A549 (cell line): Measurements from ENCODE around the gene SERTAD2. TPM values are rescaled to one million over a fixed set of nuclear protein-coding genes. Genes with fewer than 3 reads are reported as not detected.

Experiments
- ATAC-seq, 2 experiments: fragments of 200-7000 bp in 1 of 2; fragments of >200 bp in 1 of 2; cut with Nextera tagmentation in 1 of 2; cut with Tn5 transposase in 1 of 2; 3 replicates each; pipeline versions ENCODE4 v1.8.0 to v1.9.1; 2018 to 2020; ENCODE audit warnings: mild to moderate bottlenecking in 1 of 2, moderate library complexity in 1 of 2
- CTCF ChIA-PET: fragments of 300-600 bp; sonication (Branson Sonifier 250); formaldehyde crosslinking; extraction: SDS; loops from one replicate; lab custom pipeline; 2021; ENCODE audit warnings: antibody characterized with exemption, inconsistent platforms; lab: Yijun Ruan, JAX
- POLR2A ChIA-PET: fragments of 350-600 bp; formaldehyde crosslinking; extraction: SDS; loops from one replicate; lab custom pipeline; 2021; ENCODE audit warnings: antibody characterized with exemption, inconsistent platforms; lab: Yijun Ruan, JAX
- DNase-seq, 2 experiments: peaks; one replicate each; pipeline versions ENCODE4 v3.0.0 to v3.0.0-alpha.2; 2011 to 2016; ENCODE audit warnings: low read depth in 1 of 2, low spot score in 1 of 2
- FAIRE-seq: peaks from 2 replicates; lab custom pipeline; 2011; peaks lifted over from hg19 to GRCh38; lab: Jason Lieb, UNC
- H3K27ac ChIP-seq, 2 experiments: fragments of >200 bp; sonication (Bioruptor Twin); formaldehyde crosslinking; 3 replicates each; pipeline ENCODE4 v1.5.1; 2016 to 2017
- H3K4me1 ChIP-seq: fragments of >200 bp; sonication (Bioruptor Twin); formaldehyde crosslinking; 3 replicates; pipeline ENCODE4 v1.6.1; 2016
- H3K4me2 ChIP-seq: fragments of >200 bp; sonication (Bioruptor Twin); formaldehyde crosslinking; 3 replicates; pipeline ENCODE4 v1.6.1; 2016
- H3K4me3 ChIP-seq: fragments of >200 bp; sonication (Bioruptor Twin); formaldehyde crosslinking; 3 replicates; pipeline ENCODE4 v1.5.1; 2016
- H3K9me3 ChIP-seq: fragments of >200 bp; sonication (Bioruptor Twin); formaldehyde crosslinking; 3 replicates; pipeline ENCODE4 v1.6.1; 2016
- BHLHE40 ChIP-seq: IDR thresholded peaks from 2 replicates; pipeline ENCODE4 v1.6.1; 2012; ENCODE audit warnings: low read depth, low read length, inconsistent platforms
- CBX2 ChIP-seq: fragments of 200-600 bp; sonication (generic); IDR thresholded peaks from 2 replicates; pipeline ENCODE4 v1.6.1; 2016; ENCODE audit warnings: low read depth, mild to moderate bottlenecking, borderline replicate concordance
- CHD4 ChIP-seq: fragments of 200-600 bp; sonication (generic); IDR thresholded peaks from 2 replicates; pipeline ENCODE4 v1.6.1; 2016; ENCODE audit warnings: antibody characterized with exemption, mild to moderate bottlenecking, borderline replicate concordance
- EHMT2 ChIP-seq: fragments of 200-600 bp; sonication (generic); IDR thresholded peaks from 2 replicates; pipeline ENCODE4 v1.6.1; 2016; ENCODE audit warnings: antibody characterized with exemption, low read depth, mild to moderate bottlenecking, moderate library complexity
- ESRRA ChIP-seq: fragments of 150-350 bp; IDR thresholded peaks from 2 replicates; pipeline ENCODE4 v1.6.1; 2014; ENCODE audit warnings: mild to moderate bottlenecking, low read length, borderline replicate concordance
- FOSB ChIP-seq: fragments of 250-450 bp; sonication (Bioruptor Pico); IDR thresholded peaks from 2 replicates; pipeline ENCODE4 v1.5.0; 2020; ENCODE audit warnings: mild to moderate bottlenecking, moderate library complexity
- FOSL2 ChIP-seq, 2 experiments: fragments of 450-650 bp in 1 of 2; fragments of >200 bp in 1 of 2; sonication (Bioruptor Twin) in 1 of 2; formaldehyde crosslinking; IDR thresholded peaks; 2 replicates each; pipeline versions ENCODE4 v1.5.0 to v1.6.1; 2016 to 2020; ENCODE audit warnings: mild to moderate bottlenecking in 1 of 2, moderate library complexity in 1 of 2
- HEYL ChIP-seq: fragments of 250-450 bp; sonication (Bioruptor Pico); IDR thresholded peaks from 2 replicates; pipeline ENCODE4 v1.8.0; 2021; ENCODE audit warnings: mild to moderate bottlenecking, moderate library complexity
- HOXB5 ChIP-seq: fragments of 250-450 bp; sonication (Bioruptor Pico); IDR thresholded peaks from 2 replicates; pipeline ENCODE4 v1.5.0; 2020; ENCODE audit warnings: mild to moderate bottlenecking, moderate library complexity
- KDM1A ChIP-seq: fragments of 200-600 bp; sonication (generic); IDR thresholded peaks from 2 replicates; pipeline ENCODE4 v1.6.1; 2016; ENCODE audit warnings: low read depth, mild to moderate bottlenecking
- MAFK ChIP-seq: fragments of 450-650 bp; IDR thresholded peaks from 2 replicates; pipeline ENCODE4 v1.6.1; 2014; ENCODE audit not compliant: partially characterized antibody
- RARB ChIP-seq: fragments of 250-450 bp; sonication (Bioruptor Pico); IDR thresholded peaks from 2 replicates; pipeline ENCODE4 v1.8.0; 2021; ENCODE audit warnings: mild to moderate bottlenecking, moderate library complexity
- REST ChIP-seq: fragments of 200-600 bp; sonication (generic); IDR thresholded peaks from 2 replicates; pipeline ENCODE4 v1.6.1; 2016; ENCODE audit warnings: antibody characterized with exemption, mild to moderate bottlenecking, moderate library complexity
- TP53 ChIP-seq: fragments of 250-450 bp; sonication (Bioruptor Pico); IDR thresholded peaks from 2 replicates; pipeline ENCODE4 v1.5.0; 2021; ENCODE audit warnings: mild to moderate bottlenecking, moderate library complexity
- ZFP36 ChIP-seq: fragments of 450-650 bp; IDR thresholded peaks from 2 replicates; pipeline ENCODE4 v1.6.1; 2014; ENCODE audit warnings: borderline replicate concordance; ENCODE audit not compliant: partially characterized antibody
- ZSCAN20 ChIP-seq: fragments of 250-450 bp; sonication (Bioruptor Pico); IDR thresholded peaks from 2 replicates; pipeline ENCODE4 v1.8.0; 2022; ENCODE audit warnings: mild to moderate bottlenecking, moderate library complexity
- WGBS: methylation state at CpG from one replicate; pipeline ENCODE4 v1.1.6; 2017; ENCODE audit errors: missing lambda C conversion rate; 5-methylcytosine and 5-hydroxymethylcytosine counted together
- polyA plus RNA-seq, 4 experiments: library from polyadenylated mRNA; depleted of rRNA in 3 of 4; stranded (reverse); fragments of >200 nt; fragmentation: RNase III in 1 of 4; extraction: RNeasy Plus Mini Kit Qiagen cat#74134 plus additional on column Dnase treatment in 1 of 4; gene quantifications; 2 replicates in 3 of 4; 3 replicates in 1 of 4; pipeline ENCODE4 v1.2.3, GENCODE V29; 2011 to 2017
- TF ChIP-seq, protein P1 (sequence below): fragments of 150-350 bp; IDR thresholded peaks from 2 replicates; pipeline ENCODE4 v1.6.1; 2014; ENCODE audit warnings: low read depth, mild to moderate bottlenecking, low read length
- TF ChIP-seq, protein P2 (sequence below): fragments of 450-650 bp; IDR thresholded peaks from 2 replicates; pipeline ENCODE4 v1.6.1; 2014; ENCODE audit warnings: antibody characterized with exemption
- TF ChIP-seq, protein P3 (sequence below): fragments of >200 bp; sonication (Bioruptor Twin); formaldehyde crosslinking; IDR thresholded peaks from 3 replicates; pipeline ENCODE4 v1.6.1; 2016
- TF ChIP-seq, protein P4 (sequence below): IDR thresholded peaks from 2 replicates; pipeline ENCODE4 v1.6.1; 2012

SERTAD2 gene
- polyA plus RNA-seq, 2 of the 4 experiments (the other 2 are of a cell fraction), result 11.8 TPM

GRCh38 chr2:64629329-64629781 is 24.4 kb downstream of the SERTAD2 start:
- POLR2A ChIA-PET, result interaction anchor here (2.2 kb wide), 1 partner anchor 25 kb away, joined by 8 read pairs; the partner anchor contains the start of gene SERTAD2

GRCh38 chr2:64627860-64628841 is 25.6 kb downstream of the SERTAD2 start:
- no peak for FAIRE-seq
- CTCF ChIA-PET, result interaction anchor here (0.5 to 6.0 kb wide), 16 partner anchors 9 to 298 kb away, joined by 3 to 49 read pairs (median 4); partner anchors contain the start of gene AFTPH

More at GRCh38 chr2:64629329-64629781, 24.4 kb downstream of the SERTAD2 start:
- no peak for FAIRE-seq
- Histone ChIP-seq H3K4me2 (no peak overlapping the region), H3K4me1 (no peaks in the 10 kb centered on the region), H3K9me3 (no peaks in the 10 kb centered on the region), H3K4me3 (no peak overlapping the region), H3K27ac (no peak overlapping the region)
- DNase-seq, result no peak
- CTCF ChIA-PET, result interaction anchor here (0.6 to 6.0 kb wide), 13 partner anchors 8 to 299 kb away, joined by 3 to 49 read pairs (median 5); no protein-coding TSS in a partner anchor
- WGBS, result 91% methylated on average over 10 of the region's 10 CpGs
- TF ChIP-seq ESRRA, result no peak
- no peak for TF ChIP-seq MAFK
- TF ChIP-seq HOXB5 (CRISPR knock-in tag), result no peak
- TF ChIP-seq, protein P1, sequence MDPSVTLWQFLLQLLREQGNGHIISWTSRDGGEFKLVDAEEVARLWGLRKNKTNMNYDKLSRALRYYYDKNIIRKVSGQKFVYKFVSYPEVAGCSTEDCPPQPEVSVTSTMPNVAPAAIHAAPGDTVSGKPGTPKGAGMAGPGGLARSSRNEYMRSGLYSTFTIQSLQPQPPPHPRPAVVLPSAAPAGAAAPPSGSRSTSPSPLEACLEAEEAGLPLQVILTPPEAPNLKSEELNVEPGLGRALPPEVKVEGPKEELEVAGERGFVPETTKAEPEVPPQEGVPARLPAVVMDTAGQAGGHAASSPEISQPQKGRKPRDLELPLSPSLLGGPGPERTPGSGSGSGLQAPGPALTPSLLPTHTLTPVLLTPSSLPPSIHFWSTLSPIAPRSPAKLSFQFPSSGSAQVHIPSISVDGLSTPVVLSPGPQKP, result no peak
- TF ChIP-seq, protein P2, sequence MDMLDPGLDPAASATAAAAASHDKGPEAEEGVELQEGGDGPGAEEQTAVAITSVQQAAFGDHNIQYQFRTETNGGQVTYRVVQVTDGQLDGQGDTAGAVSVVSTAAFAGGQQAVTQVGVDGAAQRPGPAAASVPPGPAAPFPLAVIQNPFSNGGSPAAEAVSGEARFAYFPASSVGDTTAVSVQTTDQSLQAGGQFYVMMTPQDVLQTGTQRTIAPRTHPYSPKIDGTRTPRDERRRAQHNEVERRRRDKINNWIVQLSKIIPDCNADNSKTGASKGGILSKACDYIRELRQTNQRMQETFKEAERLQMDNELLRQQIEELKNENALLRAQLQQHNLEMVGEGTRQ, result no peak
- no peak for TF ChIP-seq FOSL2 (IDR thresholded peaks at IDR 0.05)
- TF ChIP-seq FOSL2 (CRISPR knock-in tag; IDR thresholded peaks at IDR 0.05), result no peak
- TF ChIP-seq ZSCAN20 (CRISPR knock-in tag), result no peak
- no peak for TF ChIP-seq FOSB (CRISPR knock-in tag)
- no peak for TF ChIP-seq TP53 (CRISPR knock-in tag)
- no peak for TF ChIP-seq EHMT2
- TF ChIP-seq CHD4, result no peak
- no peak for TF ChIP-seq CBX2
- no peak for ATAC-seq

DNA sequence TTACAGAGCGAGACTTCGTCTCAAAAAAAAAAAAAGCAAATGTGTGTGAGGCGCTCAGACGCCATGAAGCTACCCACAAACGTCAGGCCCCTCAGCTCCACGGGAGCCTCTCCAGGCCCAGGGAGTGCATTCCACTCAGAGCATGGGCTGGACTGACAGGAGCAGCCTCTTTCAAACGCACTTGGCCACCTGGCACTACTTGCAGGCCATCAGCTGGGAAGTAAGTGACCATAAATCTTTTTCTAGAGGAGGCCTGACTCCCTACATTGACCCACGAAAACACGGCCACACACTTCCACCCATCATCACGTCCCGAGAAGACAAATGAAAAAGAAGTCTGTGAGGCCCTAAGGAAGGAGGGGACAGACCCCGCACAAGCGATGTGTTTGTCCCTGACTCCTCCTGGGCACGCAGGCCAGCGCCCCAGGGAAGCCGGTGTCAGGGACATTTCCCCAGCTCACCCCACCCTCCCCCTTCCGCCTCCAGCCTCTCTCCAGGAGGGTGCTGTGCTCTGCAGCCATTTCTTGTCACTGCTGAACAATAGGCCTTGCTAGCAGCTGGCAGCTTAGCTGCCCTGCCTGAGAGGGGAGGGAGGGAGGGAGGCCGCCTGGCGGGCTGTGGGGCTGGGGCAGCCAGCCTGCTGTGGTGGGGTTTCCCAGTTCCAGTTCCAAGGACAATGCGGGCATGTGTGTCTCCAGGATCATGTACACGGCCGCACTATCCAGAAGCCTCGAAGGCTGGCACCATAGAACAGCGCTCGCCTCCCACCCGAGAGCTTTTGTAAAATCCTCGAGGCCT is 26.6 kb downstream of the SERTAD2 start:
- Histone ChIP-seq H3K4me2 (no peak overlapping the region), H3K9me3 (no peaks in the 10 kb centered on the region), H3K4me3 (no peak overlapping the region), H3K27ac (no peak overlapping the region), H3K4me1 (no peaks in the 10 kb centered on the region)
- WGBS, result 90% methylated on average over 25 of the region's 27 CpGs
- FAIRE-seq (no peak), ATAC-seq (no peak), DNase-seq (no peak)
- ChIA-PET POLR2A (interaction anchor here (0.6 to 1.4 kb wide), 3 partner anchors 12 to 103 kb away, joined by 3 to 4 read pairs (median 3); no protein-coding TSS in a partner anchor), CTCF (interaction anchor here (0.5 to 6.0 kb wide), 12 partner anchors 9 to 262 kb away, joined by 3 to 49 read pairs (median 5); partner anchors contain the start of genes AFTPH and SERTAD2)
- TF ChIP-seq BHLHE40, result no peak
- TF ChIP-seq CHD4, result no peak
- TF ChIP-seq, protein P3, sequence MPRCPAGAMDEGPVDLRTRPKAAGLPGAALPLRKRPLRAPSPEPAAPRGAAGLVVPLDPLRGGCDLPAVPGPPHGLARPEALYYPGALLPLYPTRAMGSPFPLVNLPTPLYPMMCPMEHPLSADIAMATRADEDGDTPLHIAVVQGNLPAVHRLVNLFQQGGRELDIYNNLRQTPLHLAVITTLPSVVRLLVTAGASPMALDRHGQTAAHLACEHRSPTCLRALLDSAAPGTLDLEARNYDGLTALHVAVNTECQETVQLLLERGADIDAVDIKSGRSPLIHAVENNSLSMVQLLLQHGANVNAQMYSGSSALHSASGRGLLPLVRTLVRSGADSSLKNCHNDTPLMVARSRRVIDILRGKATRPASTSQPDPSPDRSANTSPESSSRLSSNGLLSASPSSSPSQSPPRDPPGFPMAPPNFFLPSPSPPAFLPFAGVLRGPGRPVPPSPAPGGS, result no peak
- no peak for TF ChIP-seq HOXB5 (CRISPR knock-in tag)
- TF ChIP-seq, protein P4, sequence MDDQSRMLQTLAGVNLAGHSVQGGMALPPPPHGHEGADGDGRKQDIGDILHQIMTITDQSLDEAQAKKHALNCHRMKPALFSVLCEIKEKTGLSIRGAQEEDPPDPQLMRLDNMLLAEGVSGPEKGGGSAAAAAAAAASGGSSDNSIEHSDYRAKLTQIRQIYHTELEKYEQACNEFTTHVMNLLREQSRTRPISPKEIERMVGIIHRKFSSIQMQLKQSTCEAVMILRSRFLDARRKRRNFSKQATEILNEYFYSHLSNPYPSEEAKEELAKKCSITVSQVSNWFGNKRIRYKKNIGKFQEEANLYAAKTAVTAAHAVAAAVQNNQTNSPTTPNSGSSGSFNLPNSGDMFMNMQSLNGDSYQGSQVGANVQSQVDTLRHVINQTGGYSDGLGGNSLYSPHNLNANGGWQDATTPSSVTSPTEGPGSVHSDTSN, result no peak
- TF ChIP-seq RARB (CRISPR knock-in tag), result no peak
- no peak for TF ChIP-seq REST
- TF ChIP-seq ZFP36, result no peak

More at GRCh38 chr2:64627860-64628841, 25.6 kb downstream of the SERTAD2 start:
- POLR2A ChIA-PET, result interaction anchor here (1.4 to 2.2 kb wide), 2 partner anchors 19 to 26 kb away, joined by 4 to 8 read pairs; partner anchors contain the start of gene SERTAD2
- no peak for ATAC-seq
- peak; percentile 61; the same call in 1 of the 2 replicates for TF ChIP-seq KDM1A
- no peak for TF ChIP-seq HEYL (CRISPR knock-in tag)
- peak; percentile 76 for TF ChIP-seq ZFP36
- H3K9me3 ChIP-seq, result no peaks in the 10 kb centered on the region
- no peak overlapping the region for H3K4me2 ChIP-seq
- no peak overlapping the region for H3K27ac ChIP-seq
- H3K4me1 ChIP-seq, result no peaks in the 10 kb centered on the region
- 85% methylated on average over 14 of the region's 14 CpGs for WGBS
- no peak for DNase-seq
- no peak overlapping the region for H3K4me3 ChIP-seq
